Neural progenitor cell (in vitro differentiated cells): ENCODE measurements around the gene GLI2. TPM values are rescaled to one million over a fixed set of nuclear protein-coding genes. Genes with fewer than 3 reads are reported as not detected.

Experiments
- DNase-seq: peaks from one replicate; pipeline ENCODE4 v3.0.0-alpha.2; 2016; ENCODE audit warnings: low spot score
- H2AFZ ChIP-seq: fragments of 200-600 bp; sonication (generic); replicated peaks from 2 replicates; pipeline ENCODE4 v1.6.1; 2016; ENCODE audit warnings: antibody characterized with exemption
- H3F3A ChIP-seq: fragments of 200-600 bp; sonication (generic); 2 replicates; pipeline ENCODE4 v1.6.1; 2016; ENCODE audit warnings: antibody characterized with exemption, low read depth
- H3K27ac ChIP-seq: fragments of 200-600 bp; sonication (generic); 2 replicates; pipeline ENCODE4 v1.5.1; 2016; ENCODE audit warnings: mild to moderate bottlenecking
- H3K27me3 ChIP-seq: fragments of 200-600 bp; sonication (generic); 2 replicates; pipeline ENCODE4 v1.6.1; 2016; ENCODE audit warnings: mild to moderate bottlenecking, moderate library complexity
- H3K36me3 ChIP-seq: fragments of 200-600 bp; sonication (generic); 2 replicates; pipeline ENCODE4 v1.5.1; 2016
- H3K4me1 ChIP-seq: fragments of 200-600 bp; sonication (generic); 2 replicates; pipeline ENCODE4 v1.6.1; 2016; ENCODE audit warnings: mixed run types
- H3K4me2 ChIP-seq: fragments of 200-600 bp; sonication (generic); 2 replicates; pipeline ENCODE4 v1.6.1; 2016
- H3K4me3 ChIP-seq: fragments of 200-600 bp; sonication (generic); 2 replicates; pipeline ENCODE4 v1.5.1; 2016
- H3K79me2 ChIP-seq: fragments of 200-600 bp; sonication (generic); 2 replicates; pipeline ENCODE4 v1.6.1; 2016; ENCODE audit warnings: low read depth
- H3K9ac ChIP-seq: fragments of 200-600 bp; sonication (generic); 2 replicates; pipeline ENCODE4 v1.6.1; 2016
- H3K9me3 ChIP-seq: fragments of 200-600 bp; sonication (generic); 2 replicates; pipeline ENCODE4 v1.5.1; 2016; ENCODE audit warnings: low read depth
- H4K20me1 ChIP-seq: fragments of 200-600 bp; sonication (generic); 2 replicates; pipeline ENCODE4 v1.6.1; 2016; ENCODE audit warnings: low read depth
- H3K27ac Mint-ChIP-seq: 3 replicates; pipeline ENCODE4 v1.8.0; 2021; ENCODE audit warnings: mixed read lengths
- H3K27me3 Mint-ChIP-seq: 2 replicates; pipeline ENCODE4 v1.8.0; 2022; ENCODE audit warnings: low read depth, mild to moderate bottlenecking, inconsistent platforms, moderate library complexity, mixed read lengths; ENCODE audit not compliant: insufficient read depth
- H3K36me3 Mint-ChIP-seq: 3 replicates; pipeline ENCODE4 v1.8.0; 2021; ENCODE audit warnings: mixed read lengths
- H3K4me1 Mint-ChIP-seq: 3 replicates; pipeline ENCODE4 v1.8.0; 2021; ENCODE audit warnings: mixed read lengths
- H3K4me3 Mint-ChIP-seq: 3 replicates; pipeline ENCODE4 v1.8.0; 2021; ENCODE audit warnings: mild to moderate bottlenecking, moderate library complexity, mixed read lengths
- H3K9me3 Mint-ChIP-seq: 3 replicates; pipeline ENCODE4 v1.8.0; 2020; ENCODE audit warnings: mixed read lengths
- CTCF ChIP-seq: fragments of 200-600 bp; sonication (generic); IDR thresholded peaks from 2 replicates; pipeline ENCODE4 v1.5.1; 2017; ENCODE audit warnings: antibody characterized with exemption, mild to moderate bottlenecking
- EZH2 ChIP-seq: fragments of 200-600 bp; sonication (generic); IDR thresholded peaks from 2 replicates; pipeline ENCODE4 v1.6.1; 2017; ENCODE audit warnings: antibody characterized with exemption, mild to moderate bottlenecking, moderate library complexity
- EZH2phosphoT487 ChIP-seq: fragments of 200-600 bp; sonication (generic); IDR thresholded peaks from 2 replicates; pipeline ENCODE4 v1.6.1; 2017; ENCODE audit warnings: antibody characterized with exemption
- total RNA-seq: library from RNA; depleted of rRNA; stranded (reverse); fragments of >200 nt; gene quantifications from 2 replicates; pipeline ENCODE4 v1.2.3, GENCODE V29; 2015; ENCODE audit warnings: low replicate concordance

Gene GLI2
- total RNA-seq, 1 donor from 2014 or later, result 9.4 TPM

- no peak overlapping the region for H3K9ac ChIP-seq
Measured at GRCh38 chr2:120738786-120739437, 3.2 kb downstream of the GLI2 start.

GRCh38 chr2:120739438-120740090 is 3.9 kb downstream of the GLI2 start:
- no peak for TF ChIP-seq EZH2phosphoT487
- no peak for TF ChIP-seq CTCF
- TF ChIP-seq EZH2, result no peak
- Mint-ChIP-seq H3K4me3 (peak overlapping the region; percentile 93), H3K27me3 (peaks cover 8% of the 10 kb centered on the region), H3K4me1 (peaks cover 67% of the 10 kb centered on the region), H3K27ac (peak overlapping the region; percentile 83), H3K36me3 (no peaks in the 10 kb centered on the region), H3K9me3 (no peaks in the 10 kb centered on the region)
- H4K20me1 ChIP-seq, result peaks cover 63% of the 10 kb centered on the region
- peak; percentile 77 for DNase-seq
- H3K36me3 ChIP-seq, result no peaks in the 10 kb centered on the region
- H3F3A ChIP-seq, result peaks cover 76% of the 10 kb centered on the region
- H3K9me3 ChIP-seq, result no peaks in the 10 kb centered on the region
- H3K4me1 ChIP-seq, result peaks cover 48% of the 10 kb centered on the region
- no peak overlapping the region for H3K9ac ChIP-seq
- H3K79me2 ChIP-seq, result peaks cover 91% of the 10 kb centered on the region
- H3K27ac ChIP-seq, result peak overlapping the region; percentile 94
- H3K4me3 ChIP-seq, result peak overlapping the region; percentile 89
- H3K4me2 ChIP-seq, result peak overlapping the region; percentile 81
- H3K27me3 ChIP-seq, result no peaks in the 10 kb centered on the region
- H2AFZ ChIP-seq, result no peak overlapping the region

More at GRCh38 chr2:120738786-120739437, 3.2 kb downstream of the GLI2 start:
- Histone ChIP-seq H3K4me3 (peak overlapping the region; percentile 89), H3K79me2 (peaks cover 89% of the 10 kb centered on the region), H3K4me2 (peak overlapping the region; percentile 81), H3K27me3 (no peaks in the 10 kb centered on the region), H3F3A (peaks cover 76% of the 10 kb centered on the region), H4K20me1 (peaks cover 56% of the 10 kb centered on the region), H3K36me3 (no peaks in the 10 kb centered on the region), H2AFZ (no peak overlapping the region), H3K4me1 (peaks cover 52% of the 10 kb centered on the region), H3K27ac (peak overlapping the region; percentile 94), H3K9me3 (no peaks in the 10 kb centered on the region)
- Mint-ChIP-seq H3K27me3 (peaks cover 9% of the 10 kb centered on the region), H3K4me3 (peak overlapping the region; percentile 93), H3K4me1 (peaks cover 64% of the 10 kb centered on the region), H3K27ac (peak overlapping the region; percentile 83), H3K9me3 (no peaks in the 10 kb centered on the region), H3K36me3 (peaks cover 2% of the 10 kb centered on the region)
- DNase-seq, result no peak
- TF ChIP-seq EZH2 (peak; percentile 15), CTCF (no peak), EZH2phosphoT487 (no peak)

GRCh38 chr2:120740375-120740764 is 4.7 kb downstream of the GLI2 start:
- Histone ChIP-seq H3K4me3 (peak overlapping the region; percentile 89), H3K9me3 (no peaks in the 10 kb centered on the region), H3F3A (peaks cover 76% of the 10 kb centered on the region), H3K27me3 (no peaks in the 10 kb centered on the region), H3K9ac (no peak overlapping the region), H4K20me1 (peaks cover 71% of the 10 kb centered on the region), H3K36me3 (no peaks in the 10 kb centered on the region), H3K4me1 (peaks cover 41% of the 10 kb centered on the region), H3K79me2 (peaks cover 91% of the 10 kb centered on the region), H3K27ac (peak overlapping the region; percentile 94), H3K4me2 (peak overlapping the region; percentile 81), H2AFZ (no peak overlapping the region)
- Mint-ChIP-seq H3K36me3 (no peaks in the 10 kb centered on the region), H3K27ac (peak overlapping the region; percentile 86), H3K27me3 (peaks cover 7% of the 10 kb centered on the region), H3K4me1 (peaks cover 68% of the 10 kb centered on the region), H3K4me3 (peak overlapping the region; percentile 90), H3K9me3 (no peaks in the 10 kb centered on the region)
- TF ChIP-seq EZH2 (no peak), CTCF (no peak), EZH2phosphoT487 (no peak)
- peak; percentile 78 for DNase-seq
